Measurements from ENCODE around the gene TKTL1.

Gene TKTL1

DNA sequence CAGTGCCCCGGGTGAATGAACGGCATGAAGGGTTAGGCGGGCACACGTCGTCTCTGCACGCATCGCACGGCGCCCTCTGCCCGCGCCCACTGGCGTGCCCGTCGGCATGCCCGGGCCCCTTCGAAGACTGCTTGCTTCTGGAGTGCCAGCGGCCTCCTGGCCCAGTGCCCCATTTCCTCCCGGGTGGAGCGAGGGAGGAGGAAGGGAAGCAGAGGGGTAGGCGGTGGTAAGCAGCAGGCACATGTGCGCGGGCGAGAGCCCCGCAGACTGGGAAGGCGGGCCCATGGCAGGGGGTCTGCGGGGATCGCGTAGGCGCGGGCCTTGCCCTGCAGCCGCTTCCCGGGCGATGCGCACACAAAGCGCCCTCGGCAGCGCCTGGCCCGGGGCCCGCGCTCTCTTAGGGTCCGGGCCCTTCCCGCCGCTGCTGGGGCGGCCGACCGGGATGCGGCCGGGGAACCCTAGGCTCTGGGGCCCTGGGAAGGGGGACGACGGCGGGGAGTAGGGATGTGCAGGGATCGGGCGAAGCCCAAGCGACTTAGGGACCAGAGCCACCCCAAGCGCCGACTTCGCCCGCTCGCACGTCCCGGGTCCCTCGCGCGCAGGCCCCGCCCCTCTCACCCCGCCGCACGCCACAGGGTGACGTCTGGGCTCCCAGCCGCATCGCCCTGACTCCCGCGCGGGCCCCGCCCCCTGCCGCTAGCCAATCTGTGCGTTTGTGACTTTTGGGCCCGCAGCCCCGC lies 82.6 kb downstream of the TKTL1 start:
- DNase-seq (ENCODE audit: low spot score) = no peak

DNA sequence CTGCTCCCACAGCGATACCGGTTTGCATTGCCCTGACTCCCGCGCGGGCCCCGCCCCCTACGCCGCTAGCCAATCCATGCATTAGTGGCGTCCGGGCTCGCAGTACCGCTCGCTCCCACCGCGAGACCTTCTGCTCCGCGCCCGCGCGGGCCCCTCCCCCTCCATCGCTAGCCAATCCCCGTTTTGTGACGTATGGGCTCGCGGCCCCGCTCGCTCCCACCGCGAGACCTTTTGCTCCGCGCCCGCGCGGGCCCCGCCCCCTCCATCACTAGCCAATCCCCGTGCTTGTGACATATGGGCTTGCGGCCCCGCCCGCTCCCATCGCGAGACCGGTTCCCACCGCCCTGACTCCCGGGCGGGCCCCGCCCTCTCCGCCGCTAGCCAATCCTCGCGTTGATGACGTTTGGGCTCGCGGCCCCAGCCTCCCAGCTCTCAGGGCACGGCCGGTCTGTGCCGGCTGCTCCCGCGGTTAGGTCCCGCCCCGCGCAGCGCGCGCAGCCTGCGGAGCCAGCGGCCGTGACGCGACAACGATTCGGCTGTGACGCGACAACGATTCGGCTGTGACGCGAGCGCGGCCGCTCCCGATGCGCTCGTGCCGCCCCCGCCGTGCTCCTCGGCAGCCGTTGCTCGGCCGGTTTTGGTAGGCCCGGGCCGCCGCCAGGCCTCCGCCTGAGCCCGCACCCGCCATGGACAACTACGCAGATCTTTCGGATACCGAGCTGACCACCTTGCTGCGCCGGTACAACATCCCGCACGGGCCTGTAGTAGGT lies 83.4 kb downstream of the TKTL1 start, which contains the start of gene EMD:
Gene EMD, plus strand, starts transcription at position 497 of the 770 bp plus-strand sequence. Its CDS starts 190 bp downstream, at position 687.
- peak; percentile 90 for DNase-seq (ENCODE audit: low spot score)

- DNase-seq (ENCODE audit: low spot score) = no peak
These were observed 84.0 kb downstream of the TKTL1 start for GRCh38 chrX:154379569-154379951.
